GM19397 (cell line): Measurements from ENCODE around the gene RAP1A.
"Not testable (repeated sequence)": the region's sequence is repeated elsewhere in the genome, so short reads cannot be mapped to it uniquely, and the experiment has no call there.

Experiments
- ATAC-seq: cut with Tn5 transposase; IDR thresholded peaks from one replicate; pipeline ENCODE4 v1.9.1; 2021; ENCODE audit warnings: mild to moderate bottlenecking, moderate library complexity; ENCODE audit not compliant: unreplicated experiment

Gene RAP1A

GRCh38 chr1:111660204-111661150 lies 40.9 kb downstream of the RAP1A start:
- no peak for ATAC-seq

- no peak for ATAC-seq
Measured at GRCh38 chr1:111664652-111665051, 45.1 kb downstream of the RAP1A start.

GRCh38 chr1:111665497-111665896 lies 45.9 kb downstream of the RAP1A start:
- no peak for ATAC-seq

GRCh38 chr1:111666828-111667227 lies 47.2 kb downstream of the RAP1A start:
- no peak for ATAC-seq

GRCh38 chr1:111669268-111669667 lies 49.7 kb downstream of the RAP1A start:
- no peak for ATAC-seq

GRCh38 chr1:111671852-111672251 lies 52.3 kb downstream of the RAP1A start:
- no peak for ATAC-seq

GRCh38 chr1:111672331-111672730 lies 52.7 kb downstream of the RAP1A start:
- no peak for ATAC-seq

GRCh38 chr1:111677604-111678003 lies 58.0 kb downstream of the RAP1A start:
- ATAC-seq = no peak

- ATAC-seq = no peak
Measured at GRCh38 chr1:111679541-111679940, 60.0 kb downstream of the RAP1A start.

GRCh38 chr1:111680212-111680800 lies 60.7 kb downstream of the RAP1A start:
- not testable (repeated sequence) for ATAC-seq

GRCh38 chr1:111685293-111686153 lies 65.9 kb downstream of the RAP1A start:
- ATAC-seq = not testable (repeated sequence)

- no peak for ATAC-seq
Measured at GRCh38 chr1:111690306-111690617, 70.7 kb downstream of the RAP1A start.

- ATAC-seq = no peak
Measured at GRCh38 chr1:111691886-111692285, 72.3 kb downstream of the RAP1A start.

GRCh38 chr1:111695801-111696200 lies 76.2 kb downstream of the RAP1A start:
- no peak for ATAC-seq

- no peak for ATAC-seq
Measured at GRCh38 chr1:111696330-111696729, 76.7 kb downstream of the RAP1A start.

GRCh38 chr1:111699268-111699667 lies 79.7 kb downstream of the RAP1A start:
- ATAC-seq = no peak

GRCh38 chr1:111702504-111703050 lies 83.0 kb downstream of the RAP1A start:
- ATAC-seq = no peak

GRCh38 chr1:111704240-111704639 lies 84.7 kb downstream of the RAP1A start:
- ATAC-seq = no peak

- ATAC-seq = no peak
Measured at GRCh38 chr1:111704776-111705175, 85.2 kb downstream of the RAP1A start.

GRCh38 chr1:111705841-111706240 lies 86.3 kb downstream of the RAP1A start:
- no peak for ATAC-seq

GRCh38 chr1:111706921-111707320 lies 87.3 kb downstream of the RAP1A start:
- no peak for ATAC-seq
